A204.1 (cell line): Measurements from ENCODE around the gene DAPK2.
A peak's percentile ranks its signal among the peaks of the same experiment; 100 is the strongest.
"Not testable (repeated sequence)": the region's sequence is repeated elsewhere in the genome, so short reads cannot be mapped to it uniquely, and the experiment has no call there.

Experiments used
- FAIRE-seq: peaks from 2 replicates; lab custom pipeline; 2012; peaks lifted over from hg19 to GRCh38; lab: Jason Lieb, UNC

DAPK2 gene

DNA sequence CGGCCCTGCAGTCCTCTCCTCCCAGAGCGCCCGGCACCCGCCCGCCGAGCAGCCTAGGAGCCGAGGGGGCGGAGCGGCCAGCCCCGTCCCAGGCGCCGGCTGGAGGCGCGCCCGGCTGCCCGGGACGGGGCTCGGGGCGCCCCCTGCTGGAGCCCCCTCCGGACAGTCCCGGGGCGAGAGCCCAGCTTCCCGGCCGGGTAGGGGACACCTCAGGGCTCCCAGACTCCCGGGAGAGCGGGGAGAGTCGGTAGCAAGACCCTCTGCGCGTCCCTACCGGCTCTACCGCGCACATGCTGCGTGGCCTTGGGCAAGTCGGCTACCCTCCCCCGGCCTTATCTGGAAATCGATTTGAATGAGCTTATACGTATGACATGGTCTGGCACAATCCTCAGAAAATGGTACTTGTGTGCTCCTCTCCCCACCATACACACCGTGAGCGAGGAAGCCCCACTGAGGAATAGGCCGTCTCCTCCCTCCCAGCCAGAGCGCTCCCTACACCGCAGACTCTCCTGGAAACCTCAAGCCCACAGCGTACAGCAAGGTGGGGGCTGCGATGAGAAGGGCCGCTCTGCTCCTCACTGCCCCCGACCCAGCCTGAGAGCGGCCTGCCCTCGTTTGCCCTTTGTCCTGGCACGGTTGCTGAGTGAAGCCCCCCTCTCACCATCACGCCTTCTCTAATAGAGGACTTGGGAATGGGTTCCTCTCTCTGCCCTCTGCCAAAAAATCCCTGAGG, at the start of gene DAPK2:
DAPK2 (minus strand) TSS at position 65 of the 733 bp plus-strand sequence. CDS start 6,224 bp downstream, outside the sequence.
- no peak for FAIRE-seq

DNA sequence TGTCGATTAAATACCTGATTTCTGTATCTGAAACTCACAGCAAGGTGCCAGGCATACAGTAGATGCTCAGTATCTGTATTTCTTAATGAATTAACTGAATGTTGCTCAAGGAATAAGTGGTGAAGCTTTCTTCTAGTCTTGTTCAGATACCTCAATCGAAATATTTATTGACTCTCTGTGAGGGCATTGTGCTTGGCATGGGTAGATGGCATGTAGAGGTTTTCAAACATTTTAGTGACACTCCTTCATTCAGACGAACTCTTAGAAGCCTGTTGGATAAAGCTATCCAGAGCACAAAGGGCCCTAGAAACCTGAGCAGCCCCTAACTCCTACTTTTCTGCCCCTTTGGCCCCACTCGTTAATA, 49.1 kb upstream of the DAPK2 start:
- FAIRE-seq: no peak

DNA sequence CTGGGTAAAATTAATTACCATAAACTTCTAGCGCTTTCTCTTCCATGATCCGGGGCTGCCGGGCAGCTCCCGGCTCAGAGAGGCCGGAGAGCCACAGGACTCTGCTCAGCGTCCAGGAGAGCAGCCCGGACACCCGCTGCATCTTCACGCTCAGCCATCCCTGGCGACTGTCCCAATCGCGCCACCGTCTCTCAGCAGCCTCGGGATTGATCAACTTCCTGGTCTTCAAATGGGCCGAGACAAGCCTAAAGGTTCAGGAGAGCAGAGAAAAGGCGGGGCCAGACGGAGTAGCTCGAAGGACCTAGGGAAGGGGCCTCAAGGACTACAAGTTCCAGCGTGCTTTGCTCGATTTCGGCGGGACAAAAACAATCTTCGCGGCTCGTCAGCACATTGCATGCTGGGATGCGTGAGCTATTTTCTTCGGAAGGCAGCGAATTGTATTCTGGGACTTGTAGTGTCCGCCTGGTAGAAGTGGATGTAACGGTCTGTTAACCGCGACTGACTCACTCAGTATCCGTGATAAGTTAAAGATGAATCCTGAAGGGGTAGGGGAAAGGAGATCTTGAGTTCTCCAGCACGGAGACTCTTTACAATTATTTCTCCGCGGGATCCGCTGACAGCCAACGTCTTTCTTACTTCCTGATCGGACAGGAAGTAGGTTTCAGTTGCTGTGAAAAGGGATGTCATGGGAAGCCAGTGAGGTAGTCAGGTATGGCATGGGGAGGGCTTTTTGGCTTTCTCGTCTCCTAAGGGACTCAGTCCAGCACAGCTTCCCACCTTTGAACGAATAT, 47.5 kb upstream of the DAPK2 start, which contains the start of gene CIAO2A:
CIAO2A (minus strand) TSS at position 212 of the 791 bp plus-strand sequence; CDS start at position 142, 70 bp downstream.
- FAIRE-seq: peak; percentile 96

DNA sequence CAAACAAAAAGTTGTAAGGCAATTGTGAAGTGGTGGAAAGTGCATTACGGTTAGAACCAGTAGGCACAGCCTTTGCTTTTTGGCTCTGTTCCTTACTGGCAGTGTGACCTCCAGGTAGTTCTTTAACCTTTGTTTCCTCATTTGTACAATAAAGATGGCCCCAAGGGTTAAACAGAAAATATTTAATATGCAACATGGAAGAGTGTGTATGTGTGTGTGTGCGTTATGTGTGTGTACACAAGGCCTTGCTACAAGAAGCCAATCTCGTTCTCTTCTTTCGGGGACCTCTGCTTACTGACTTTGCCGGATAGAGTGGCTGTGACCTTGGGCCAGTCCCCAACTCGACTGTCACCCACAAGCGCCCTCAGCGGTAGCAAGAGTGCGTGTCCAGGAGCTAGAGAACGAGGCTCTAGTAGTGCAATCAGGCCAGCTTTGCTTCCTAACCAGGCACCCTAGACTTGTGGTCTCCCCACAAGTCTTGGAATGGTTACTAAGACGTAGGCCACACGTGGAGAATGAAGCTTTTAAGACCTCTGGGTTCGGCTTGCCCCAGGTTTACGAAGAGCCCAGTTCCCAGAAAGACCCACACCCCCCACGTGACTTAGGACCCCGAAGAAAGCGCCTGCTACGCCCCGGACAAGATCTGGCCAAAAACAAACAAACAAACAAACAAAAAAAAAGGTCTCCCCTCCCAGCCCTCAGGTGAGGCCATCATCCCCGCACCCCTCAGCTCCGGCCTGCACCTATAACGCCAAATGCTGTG, 46.8 kb upstream of the DAPK2 start:
- FAIRE-seq: no peak

DNA sequence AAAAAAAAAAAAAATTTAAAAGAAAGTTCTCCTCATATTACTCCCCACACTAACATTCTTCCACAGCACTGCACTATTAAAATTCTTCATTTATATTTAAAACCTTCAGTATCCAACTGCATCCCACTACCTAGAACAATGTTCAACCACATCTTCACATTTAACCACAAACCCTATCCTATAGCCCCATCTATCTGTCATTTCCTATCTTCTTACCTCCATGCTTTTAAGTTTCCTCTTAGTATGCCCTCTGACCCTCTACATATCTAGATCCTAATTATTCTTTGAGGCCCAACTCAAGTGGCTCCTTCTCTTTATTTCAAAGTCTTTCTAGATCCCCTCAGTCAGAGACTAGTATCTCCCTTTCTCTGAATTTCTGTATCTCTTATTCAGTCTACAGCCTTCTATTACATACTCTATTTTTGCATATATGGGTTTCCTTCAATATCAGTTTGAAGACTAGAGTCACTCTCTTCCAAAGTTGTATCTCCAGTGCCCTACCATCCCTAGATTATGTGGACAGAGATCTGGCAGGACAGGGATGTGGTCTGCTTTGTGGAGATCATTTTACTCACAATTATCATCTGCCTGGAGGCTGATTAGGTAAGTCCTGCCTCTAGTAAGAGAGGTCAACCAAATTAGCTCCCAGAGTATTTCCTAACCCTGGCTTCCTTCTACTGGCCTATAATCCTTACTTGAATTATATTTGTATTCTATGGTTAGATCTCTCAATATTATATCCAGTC, 46.0 kb upstream of the DAPK2 start:
- FAIRE-seq: no peak

DNA sequence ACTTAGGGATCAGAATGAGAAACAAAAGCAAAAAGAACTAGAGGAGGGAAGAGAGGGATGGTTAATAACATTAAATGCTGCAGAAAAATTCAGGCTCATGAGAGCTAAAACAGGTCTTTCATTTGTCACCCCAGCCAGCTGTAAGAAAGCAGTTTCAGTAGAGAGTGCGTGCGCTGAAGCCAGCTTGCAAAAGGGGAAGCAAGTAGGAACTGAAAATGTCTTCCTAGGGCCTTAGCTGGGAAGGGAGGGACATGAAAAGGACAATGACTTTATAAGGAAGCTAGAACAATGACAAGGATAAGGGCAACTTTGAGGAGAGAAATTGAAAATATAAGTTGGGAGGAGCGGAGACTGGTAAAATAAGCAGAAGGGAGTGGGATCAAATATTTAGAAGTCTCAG, 44.2 kb upstream of the DAPK2 start:
- no peak for FAIRE-seq

DNA sequence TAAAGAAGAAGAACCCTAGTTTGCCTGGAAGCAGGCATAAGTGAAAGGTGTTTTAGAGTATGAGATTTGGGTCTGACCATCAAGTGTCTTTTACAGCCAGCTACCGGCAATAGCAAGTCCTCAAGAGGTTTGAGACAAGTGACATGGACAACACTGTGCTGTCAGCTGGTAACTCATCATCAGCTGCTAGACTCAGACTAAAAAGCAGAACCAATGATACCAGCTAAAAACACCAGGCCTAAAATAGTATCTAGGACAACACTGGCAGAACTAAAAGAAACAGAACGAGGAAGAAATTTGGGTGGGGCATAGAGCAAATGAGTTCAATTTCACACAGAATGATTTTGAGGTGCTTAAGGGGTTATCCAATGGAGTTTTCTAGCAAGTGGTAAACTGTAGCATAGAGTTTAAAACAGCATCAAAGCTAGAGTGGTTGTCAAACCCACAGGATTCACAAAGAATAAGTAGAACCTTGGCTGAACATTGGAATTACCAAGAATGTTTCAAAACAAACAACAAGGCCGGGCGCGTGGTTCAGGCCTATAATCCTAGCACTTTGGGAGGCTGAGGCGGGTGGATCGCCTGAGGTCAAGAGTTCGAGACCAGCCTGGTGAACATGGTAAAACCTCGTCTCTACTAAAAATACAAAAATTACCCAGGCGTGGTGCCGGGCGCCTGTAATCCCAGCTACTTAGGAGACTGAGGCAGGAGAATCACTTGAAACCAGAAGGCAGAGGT, 43.4 kb upstream of the DAPK2 start:
- no peak for FAIRE-seq

DNA sequence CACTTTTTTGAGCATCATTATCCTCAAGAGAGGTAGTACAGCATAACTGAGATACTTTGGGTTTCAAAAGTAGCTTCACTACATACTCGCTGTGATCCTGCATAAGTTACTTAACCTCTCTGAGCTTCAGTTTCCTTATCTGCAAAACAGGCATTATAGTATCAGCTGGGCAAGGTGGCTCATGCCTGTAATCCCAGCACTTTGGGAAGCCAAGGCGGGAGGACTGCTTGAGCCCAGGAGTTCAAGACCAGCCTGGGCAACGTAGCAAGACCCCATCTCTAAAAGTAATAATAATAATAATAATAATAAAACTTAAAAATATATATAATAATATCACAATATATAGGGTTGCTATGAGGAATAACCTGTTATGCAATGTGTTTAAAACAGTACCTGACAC, 36.5 kb upstream of the DAPK2 start:
- FAIRE-seq: no peak

DNA sequence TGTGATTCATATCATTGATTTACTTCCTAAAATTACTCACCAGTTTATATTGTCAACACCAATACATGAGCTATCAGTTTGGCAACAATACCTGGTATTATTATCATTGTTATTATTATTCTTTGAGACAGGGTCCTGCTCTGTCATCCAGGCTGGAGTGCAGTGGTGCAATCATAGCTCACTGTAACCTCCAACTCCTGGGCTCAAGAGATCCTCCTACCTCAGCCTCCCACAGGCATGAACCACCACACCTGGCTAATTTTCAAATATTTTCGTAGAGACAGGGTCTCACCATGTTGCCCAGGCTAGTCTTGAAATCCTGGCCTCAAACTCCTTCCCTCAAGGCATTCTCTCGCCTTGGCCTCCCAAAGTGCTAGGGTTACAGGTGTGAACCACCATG, 27.2 kb upstream of the DAPK2 start:
- FAIRE-seq: not testable (repeated sequence)

DNA sequence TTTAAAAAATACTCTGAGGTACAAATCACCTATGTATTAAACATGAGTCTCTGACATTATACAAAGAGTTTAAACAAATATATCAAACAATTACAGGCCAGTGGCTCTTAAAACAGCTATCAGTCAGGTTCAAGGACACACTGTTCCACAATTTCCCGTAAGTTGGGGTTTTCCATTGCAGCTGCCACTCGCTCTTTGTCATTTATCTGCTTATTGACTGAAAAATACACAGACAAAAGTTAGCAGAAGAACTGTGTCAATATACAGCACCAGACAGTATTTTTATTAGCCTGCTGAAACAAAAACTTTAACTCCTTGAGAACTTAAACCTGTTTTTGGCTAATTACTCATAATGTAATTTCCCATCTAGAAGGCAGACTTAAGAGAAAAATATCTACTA, 26.5 kb upstream of the DAPK2 start:
- FAIRE-seq: no peak

DNA sequence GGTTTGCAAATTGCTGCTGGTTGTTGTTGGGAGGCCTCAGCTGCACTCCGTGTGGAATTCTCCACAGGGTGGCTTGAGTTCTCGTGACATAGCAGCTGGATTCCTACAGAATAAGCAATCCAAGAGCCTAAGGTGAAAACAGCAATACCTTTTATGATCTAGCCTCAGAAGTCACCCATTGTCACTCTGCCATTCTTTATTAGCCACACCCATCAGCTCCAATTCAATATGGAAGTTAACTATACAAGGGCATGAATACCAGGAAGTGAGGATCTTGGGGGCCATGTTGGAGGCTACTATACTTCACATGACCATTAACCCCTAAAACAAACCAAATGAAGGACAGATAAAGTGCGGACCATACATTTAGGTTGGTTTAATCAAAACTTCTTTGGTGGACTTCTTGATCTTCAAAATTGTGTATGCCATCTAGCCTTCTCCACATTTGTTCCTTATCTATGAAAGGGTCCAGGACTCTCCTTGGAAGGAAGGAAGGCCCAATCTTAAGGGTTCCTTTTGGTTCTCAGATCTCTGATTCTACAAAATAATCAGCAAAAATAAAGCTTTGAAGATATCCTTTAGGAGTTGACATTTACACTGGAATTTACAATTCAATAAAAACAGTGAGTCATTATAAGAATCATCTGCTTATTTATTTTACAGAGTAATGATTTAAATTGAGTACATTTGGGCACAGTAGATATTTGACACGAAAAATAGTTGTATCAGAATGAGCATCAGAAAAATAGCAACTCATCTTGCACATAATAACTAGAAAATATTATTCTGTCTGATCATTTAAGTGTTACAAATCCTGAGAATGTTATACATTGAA, 25.9 kb upstream of the DAPK2 start:
- FAIRE-seq: no peak

DNA sequence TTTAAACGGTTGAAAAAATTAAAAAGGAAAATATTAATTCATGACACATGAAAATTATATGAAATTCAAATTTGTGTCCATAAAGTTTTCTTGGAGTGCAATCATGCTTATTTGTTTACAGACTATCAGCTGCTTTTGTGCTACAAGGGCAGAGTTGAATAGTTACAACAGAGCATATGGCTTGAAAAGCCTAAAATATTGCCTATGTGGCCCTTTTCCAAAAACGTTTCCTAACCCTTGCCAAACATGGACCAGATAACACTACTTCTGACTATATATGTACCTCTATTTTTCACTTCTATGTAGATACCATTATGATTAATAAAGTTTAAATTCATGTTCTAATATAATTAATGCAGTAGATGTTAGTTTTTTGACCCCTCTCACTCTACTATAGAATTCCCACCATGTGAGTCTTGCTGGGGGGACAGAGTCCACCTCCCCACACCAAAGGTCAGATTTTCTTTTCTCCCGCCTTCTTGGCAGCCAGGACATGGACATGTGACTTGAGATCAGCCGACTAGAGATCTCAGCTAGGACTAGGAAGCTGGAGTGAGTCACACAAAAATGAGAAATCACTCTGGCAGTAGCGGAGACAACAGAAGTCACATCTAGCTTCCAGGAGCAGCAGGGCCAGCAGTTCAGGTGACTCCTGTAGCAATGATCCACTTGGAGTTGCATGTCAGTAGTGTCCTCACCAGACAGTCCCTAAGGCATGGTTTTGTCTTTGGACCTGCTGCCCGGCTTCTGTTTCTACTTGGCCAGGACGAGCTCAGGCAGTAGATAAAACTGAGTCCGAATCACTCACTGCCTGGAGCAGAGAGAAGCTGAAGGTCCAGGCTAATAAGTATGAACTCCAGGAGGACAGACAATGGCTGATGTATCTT, 24.9 kb upstream of the DAPK2 start:
- FAIRE-seq: no peak

DNA sequence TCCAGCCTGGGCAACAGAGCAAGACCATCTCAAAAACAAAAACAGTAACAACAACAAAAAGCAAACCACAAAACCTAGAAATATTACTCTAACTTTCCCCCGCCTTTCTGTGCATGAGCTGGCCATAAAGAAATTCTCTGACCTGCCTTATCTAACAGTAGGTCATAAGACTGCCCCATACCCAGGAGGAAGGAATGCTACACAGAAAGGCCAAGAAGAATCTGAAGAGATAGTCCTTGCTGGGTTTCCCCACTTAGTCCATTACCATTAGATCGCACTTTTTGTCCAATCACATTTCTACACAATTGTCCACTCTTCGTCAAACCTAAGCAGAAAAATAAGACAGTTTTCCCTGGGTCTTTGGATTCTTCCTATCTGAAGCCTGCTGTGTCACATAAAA, 23.8 kb upstream of the DAPK2 start:
- FAIRE-seq: no peak

DNA sequence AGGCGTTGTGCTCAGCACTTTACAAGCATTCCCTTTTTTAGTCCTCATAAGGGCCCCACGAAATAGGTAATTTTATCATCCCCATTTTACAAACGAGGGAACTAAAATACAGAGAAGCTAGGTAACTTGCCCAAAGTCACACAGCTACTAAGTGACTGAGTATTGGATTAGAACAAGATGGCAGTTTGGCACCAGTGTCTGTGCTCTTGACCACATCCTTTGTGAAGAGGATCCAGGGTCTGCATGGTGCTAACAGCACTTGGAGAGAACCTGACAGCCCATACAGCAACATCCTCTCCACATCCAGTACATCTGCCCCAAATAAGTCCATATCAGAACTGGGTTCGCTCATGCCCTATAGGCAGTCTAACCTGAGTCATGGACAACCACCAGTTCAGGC, 21.8 kb upstream of the DAPK2 start:
- no peak for FAIRE-seq

DNA sequence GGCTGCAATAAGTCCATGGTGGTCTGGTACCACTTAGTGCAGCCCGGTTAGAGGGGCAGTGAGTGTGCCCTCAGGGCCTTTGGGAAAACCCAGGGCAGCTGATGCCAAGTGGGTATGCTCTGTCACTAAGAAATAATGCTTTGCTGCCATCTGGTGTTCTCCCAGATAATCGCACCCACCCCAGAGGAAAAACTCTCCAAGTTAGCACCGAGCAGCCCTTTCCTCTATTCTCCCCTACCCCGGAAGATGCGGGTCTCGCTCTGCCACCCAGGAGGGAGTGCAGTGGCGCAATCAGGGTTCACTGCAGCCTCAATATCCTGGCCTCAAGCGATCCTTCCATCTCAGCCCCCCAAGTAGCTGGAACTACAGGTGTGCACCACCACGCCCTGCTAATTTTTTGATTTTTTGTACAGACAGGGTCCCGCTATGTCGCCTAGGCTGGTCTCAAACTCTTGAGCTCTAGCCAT, 21.3 kb upstream of the DAPK2 start:
- FAIRE-seq: no peak

DNA sequence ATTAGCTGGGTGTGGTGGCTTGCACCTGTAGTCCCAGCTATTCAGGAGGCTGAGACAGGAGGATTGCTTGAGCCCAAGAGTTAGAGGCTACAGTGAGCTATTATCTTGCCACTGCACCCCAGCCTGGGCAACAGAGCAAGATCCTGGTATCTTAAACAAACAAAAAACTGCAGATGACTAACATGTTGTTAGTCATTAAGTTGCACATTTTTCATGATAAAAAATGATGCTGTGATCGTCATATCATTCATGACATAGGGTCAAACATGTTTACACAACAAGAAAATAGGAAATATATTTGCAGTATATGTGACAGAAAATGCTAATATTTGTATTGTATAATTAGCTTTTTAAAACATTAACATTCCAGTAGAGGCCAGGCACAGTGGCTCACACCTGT, 20.2 kb upstream of the DAPK2 start:
- no peak for FAIRE-seq

DNA sequence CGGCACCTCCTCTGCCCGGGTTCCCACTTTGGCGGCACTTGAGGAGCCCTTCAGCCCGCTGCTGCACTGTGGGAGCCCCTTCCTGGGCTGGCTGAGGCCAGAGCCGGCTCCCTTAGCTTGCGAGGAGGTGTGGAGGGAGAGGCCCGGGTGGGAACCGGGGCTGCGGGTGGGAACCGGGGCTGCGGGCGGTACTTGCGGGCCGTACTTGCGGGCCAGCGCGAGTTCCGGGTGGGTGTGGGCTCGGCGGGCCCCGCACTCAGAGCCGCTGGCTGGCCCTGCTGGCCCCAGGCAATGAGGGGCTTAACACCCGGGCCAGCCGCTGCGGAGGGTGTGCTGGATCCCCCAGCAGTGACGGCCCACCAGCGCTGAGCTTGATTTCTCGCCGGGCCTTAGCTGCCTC, 14.4 kb upstream of the DAPK2 start:
- FAIRE-seq: no peak

DNA sequence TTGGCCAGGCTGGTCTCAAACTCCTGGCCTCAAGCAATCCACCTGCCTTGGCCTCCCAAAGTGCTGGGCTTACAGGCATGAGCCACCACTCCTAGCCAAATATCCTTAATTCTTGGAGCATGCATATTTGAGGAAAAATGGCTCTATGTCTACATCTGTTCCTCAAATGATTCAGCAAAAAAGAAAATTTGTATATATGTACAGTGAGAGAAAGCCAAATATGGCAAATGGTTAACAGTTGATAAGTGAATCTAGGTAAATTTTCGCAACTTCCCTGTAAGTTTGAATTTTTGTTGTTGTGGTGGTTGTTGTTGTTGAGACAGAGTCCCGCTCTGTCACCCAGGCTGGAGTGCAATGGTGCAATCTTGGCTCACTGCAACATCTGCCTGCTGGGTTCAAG, 12.8 kb upstream of the DAPK2 start:
- FAIRE-seq: not testable (repeated sequence)

DNA sequence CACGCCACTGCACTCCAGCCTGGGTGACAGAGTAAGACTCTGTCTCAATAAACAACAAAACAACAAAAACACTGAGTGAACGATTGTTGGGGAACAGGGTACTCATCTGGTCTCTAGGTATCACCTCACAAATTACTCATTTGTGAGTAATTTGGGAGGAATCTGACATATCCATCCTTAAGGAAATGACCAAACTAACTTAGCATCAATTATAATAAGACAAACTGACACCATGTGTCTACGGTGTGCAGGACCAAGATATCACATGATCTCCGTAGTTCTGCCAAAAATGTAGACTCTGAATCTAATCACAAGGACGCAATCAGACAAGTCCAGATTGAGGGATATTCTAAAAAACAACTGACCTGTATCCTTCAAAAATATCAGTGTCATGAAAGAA, 12.0 kb upstream of the DAPK2 start:
- FAIRE-seq: no peak
